WTC11 (cell line): ENCODE measurements around the gene MIPOL1. TPM values are rescaled to one million over a fixed set of nuclear protein-coding genes. Genes with fewer than 3 reads are reported as not detected.
A peak's percentile ranks its signal among the peaks of the same experiment; 100 is the strongest.

Experiments used
- ATAC-seq: fragments of 200-7000 bp; cut with Tn5 transposase; 2 replicates; pipeline ENCODE4 v1.10.0; 2021; ENCODE audit warnings: mild to moderate bottlenecking, moderate library complexity
- CTCF ChIA-PET: fragments of 300-600 bp; sonication (Branson Sonifier 250); formaldehyde crosslinking; loops from one replicate; lab custom pipeline; 2021; ENCODE audit warnings: antibody characterized with exemption; lab: Charles Lee
- POLR2A ChIA-PET: fragments of 350-600 bp; sonication (Branson Sonifier 250); formaldehyde crosslinking; loops from one replicate; lab custom pipeline; 2021; ENCODE audit warnings: antibody characterized with exemption; lab: Charles Lee
- DNase-seq: peaks from one replicate; pipeline ENCODE4 v3.0.0; 2021; ENCODE audit warnings: low spot score
- H3K27ac Mint-ChIP-seq: 2 replicates; pipeline ENCODE4 v1.8.0; 2021; ENCODE audit warnings: mixed read lengths
- H3K27me3 Mint-ChIP-seq: 2 replicates; pipeline ENCODE4 v1.8.0; 2021; ENCODE audit warnings: low read depth, mild to moderate bottlenecking, moderate library complexity, mixed read lengths
- H3K36me3 Mint-ChIP-seq: 2 replicates; pipeline ENCODE4 v1.8.0; 2021; ENCODE audit warnings: mixed read lengths
- H3K4me1 Mint-ChIP-seq: 2 replicates; pipeline ENCODE4 v1.8.0; 2022; ENCODE audit warnings: mixed read lengths
- H3K4me3 Mint-ChIP-seq: 2 replicates; pipeline ENCODE4 v1.8.0; 2021; ENCODE audit warnings: mild to moderate bottlenecking, moderate library complexity, mixed read lengths
- H3K9me3 Mint-ChIP-seq: 2 replicates; pipeline ENCODE4 v1.8.0; 2021; ENCODE audit warnings: mixed read lengths
- ATF1 ChIP-seq: sonication (generic); formaldehyde crosslinking; IDR thresholded peaks from 2 replicates; pipeline ENCODE4 v1.8.1; 2023; ENCODE audit warnings: mild to moderate bottlenecking, moderate library complexity, missing genetic modification reagents
- ATF2 ChIP-seq: sonication (generic); formaldehyde crosslinking; IDR thresholded peaks from 2 replicates; pipeline ENCODE4 v1.8.1; 2022; ENCODE audit warnings: low read depth, missing genetic modification reagents, borderline replicate concordance
- CTCF ChIP-seq: fragments of 200-600 bp; IDR thresholded peaks from 2 replicates; pipeline ENCODE4 v1.8.0; 2022; ENCODE audit warnings: antibody characterized with exemption
- ELF4 ChIP-seq: sonication (generic); formaldehyde crosslinking; IDR thresholded peaks from 2 replicates; pipeline ENCODE4 v1.8.1; 2022; ENCODE audit warnings: low read depth, mild to moderate bottlenecking, moderate library complexity, missing genetic modification reagents
- EMX1 ChIP-seq: fragments of 250-450 bp; sonication (Bioruptor Pico); IDR thresholded peaks from 2 replicates; pipeline ENCODE4 v1.8.0; 2021; ENCODE audit warnings: mild to moderate bottlenecking
- ETV6 ChIP-seq: sonication (generic); formaldehyde crosslinking; IDR thresholded peaks from 2 replicates; pipeline ENCODE4 v1.8.1; 2022; ENCODE audit warnings: mild to moderate bottlenecking, missing genetic modification reagents
- FOXP4 ChIP-seq: sonication (generic); formaldehyde crosslinking; IDR thresholded peaks from 2 replicates; pipeline ENCODE4 v1.8.0; 2022; ENCODE audit warnings: mild to moderate bottlenecking, missing genetic modification reagents
- GRHL2 ChIP-seq: fragments of 250-450 bp; sonication (Bioruptor Pico); IDR thresholded peaks from 2 replicates; pipeline ENCODE4 v1.8.0; 2022; ENCODE audit warnings: mild to moderate bottlenecking, moderate library complexity; ENCODE audit not compliant: insufficient replicate concordance, severe bottlenecking
- IRF1 ChIP-seq: sonication (generic); formaldehyde crosslinking; IDR thresholded peaks from 2 replicates; pipeline ENCODE4 v1.8.0; 2023; ENCODE audit warnings: missing genetic modification reagents
- KAT7 ChIP-seq: sonication (generic); formaldehyde crosslinking; IDR thresholded peaks from 2 replicates; pipeline ENCODE4 v1.8.1; 2023; ENCODE audit warnings: missing genetic modification reagents, mild to moderate bottlenecking, borderline replicate concordance
- MLX ChIP-seq: sonication (generic); formaldehyde crosslinking; IDR thresholded peaks from 2 replicates; pipeline ENCODE4 v1.8.1; 2023; ENCODE audit warnings: mild to moderate bottlenecking, missing genetic modification reagents, moderate library complexity
- MXD4 ChIP-seq: fragments of 250-450 bp; sonication (Bioruptor Pico); IDR thresholded peaks from 2 replicates; pipeline ENCODE4 v1.8.0; 2021; ENCODE audit warnings: mild to moderate bottlenecking, moderate library complexity, borderline replicate concordance
- MYBL2 ChIP-seq: sonication (generic); formaldehyde crosslinking; IDR thresholded peaks from 2 replicates; pipeline ENCODE4 v1.8.1; 2023; ENCODE audit warnings: mild to moderate bottlenecking, moderate library complexity, missing genetic modification reagents
- NR1H2 ChIP-seq: sonication (generic); formaldehyde crosslinking; IDR thresholded peaks from 2 replicates; pipeline ENCODE4 v1.9.0; 2021; ENCODE audit warnings: mild to moderate bottlenecking, moderate library complexity, missing genetic modification reagents
- PRRX2 ChIP-seq: fragments of 250-450 bp; sonication (Bioruptor Pico); IDR thresholded peaks from 2 replicates; pipeline ENCODE4 v1.8.0; 2021; ENCODE audit warnings: mild to moderate bottlenecking
- SMAD3 ChIP-seq: sonication (generic); formaldehyde crosslinking; IDR thresholded peaks from 2 replicates; pipeline ENCODE4 v1.8.0; 2022; ENCODE audit warnings: missing genetic modification reagents, mild to moderate bottlenecking, borderline replicate concordance
- total RNA-seq: library from RNA; stranded (reverse); gene quantifications from 3 replicates; pipeline ENCODE4 v1.2.3, GENCODE V29; 2021

Gene MIPOL1
- total RNA-seq, 1 experiment from 2014 or later, result 13.1 TPM

- no peak for TF ChIP-seq MLX (CRISPR knock-in tag)
- no peak for TF ChIP-seq GRHL2 (CRISPR knock-in tag)
- TF ChIP-seq IRF1, result no peak
- TF ChIP-seq, all 79 proteins: peak for 0
These were observed 43.5 kb downstream of the MIPOL1 start (continued) for GRCh38 chr14:37241198-37241597.

- CTCF ChIA-PET, result interaction anchor here (0.9 kb wide), 1 partner anchor 345 kb away, joined by 5 read pairs; no protein-coding TSS in a partner anchor
These were observed 48.7 kb downstream of the MIPOL1 start for GRCh38 chr14:37246427-37246829.

GRCh38 chr14:37247791-37248461 lies 50.2 kb downstream of the MIPOL1 start:
- no peaks in the 10 kb centered on the region for H3K36me3 Mint-ChIP-seq
- H3K9me3 Mint-ChIP-seq, result no peaks in the 10 kb centered on the region
- H3K4me3 Mint-ChIP-seq, result no peak overlapping the region
- no peaks in the 10 kb centered on the region for H3K27me3 Mint-ChIP-seq
- POLR2A ChIA-PET, result no interaction called here
- no peaks in the 10 kb centered on the region for H3K4me1 Mint-ChIP-seq
- no peak overlapping the region for H3K27ac Mint-ChIP-seq
- ATAC-seq, result no peak
- CTCF ChIA-PET, result no interaction called here
- DNase-seq, result no peak
- TF ChIP-seq ETV6 (CRISPR knock-in tag) (no peak), NR1H2 (CRISPR knock-in tag) (no peak), ELF4 (CRISPR knock-in tag) (no peak), PRRX2 (CRISPR knock-in tag) (no peak), KAT7 (CRISPR knock-in tag) (no peak), IRF1 (no peak), FOXP4 (CRISPR knock-in tag) (no peak), ATF1 (CRISPR knock-in tag) (no peak), MYBL2 (no peak), EMX1 (no peak), SMAD3 (no peak), ATF2 (CRISPR knock-in tag) (no peak)

More at GRCh38 chr14:37246427-37246829, 48.7 kb downstream of the MIPOL1 start:
- Mint-ChIP-seq H3K9me3 (no peaks in the 10 kb centered on the region), H3K4me3 (no peak overlapping the region), H3K4me1 (no peaks in the 10 kb centered on the region), H3K36me3 (no peaks in the 10 kb centered on the region), H3K27me3 (no peaks in the 10 kb centered on the region), H3K27ac (no peak overlapping the region)
- no peak for DNase-seq
- TF ChIP-seq CTCF (peak; percentile 50), MXD4 (CRISPR knock-in tag) (no peak)
- TF ChIP-seq, all 79 proteins: peak for 1
- ATAC-seq, result 0 out of 2 replicates have a peak, but pooled peaks have one; percentile 38
- POLR2A ChIA-PET, result no interaction called here
